ENCODE data around the gene VAV3.

GRCh38 chr1:107590087-107590486 is 374.9 kb downstream of the VAV3 start:
- TF ChIP-seq MAX (IDR thresholded peaks at IDR 0.05; ENCODE audit: low read depth, low read length) (no peak), TBL1XR1 (IDR thresholded peaks at IDR 0.05; ENCODE audit: low read depth, low read length) (no peak), POLR2AphosphoS5 (IDR thresholded peaks at IDR 0.05; ENCODE audit: low read length) (no peak), CTCF (IDR thresholded peaks at IDR 0.05 in 2 of 3, conservative IDR thresholded peaks at IDR 0.05 in 1 of 3; ENCODE audit: control insufficient read depth in 2 of 3, extremely low read depth in 1 of 3, insufficient read depth in 1 of 3, low read depth in 3 of 3, low read length in 3 of 3) (no peak), TARDBP (IDR thresholded peaks at IDR 0.05; ENCODE audit: borderline replicate concordance) (no peak)

All from GM12878 (cell line).